Measurements from ENCODE around the gene PLD5.

DNA sequence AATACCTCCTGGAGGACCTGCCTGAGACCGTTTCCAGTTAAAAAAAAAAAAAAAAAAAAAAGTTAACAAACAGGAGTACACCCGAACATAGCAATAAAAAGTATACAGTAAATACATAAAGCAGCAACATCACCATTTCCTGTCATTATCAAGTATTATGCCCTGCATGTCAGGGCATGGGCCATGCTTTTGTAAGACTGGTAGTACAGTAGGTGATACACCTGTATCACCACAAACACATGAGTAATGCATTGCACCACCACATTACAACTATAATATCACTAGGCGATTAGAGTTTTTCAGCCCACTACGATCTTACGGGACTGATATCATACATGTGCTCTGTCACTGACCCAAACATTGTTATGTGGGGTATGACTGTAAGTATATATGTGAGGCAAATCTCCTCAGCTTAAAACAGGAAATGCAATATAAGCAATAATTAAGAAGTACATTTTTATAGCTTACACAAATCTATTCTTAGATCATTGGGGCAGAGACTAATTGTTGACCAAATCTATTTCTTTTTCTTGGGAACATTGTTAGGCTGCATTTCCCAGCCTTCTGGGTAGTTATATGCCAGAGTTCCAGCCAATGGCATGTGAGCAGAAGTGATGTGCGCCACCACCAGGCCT, 98.1 kb downstream of the PLD5 start:
- TF ChIP-seq EP300 (IDR thresholded peaks at IDR 0.05; ENCODE audit: borderline replicate concordance in 1 of 2, low read depth in 1 of 2, low read length in 1 of 2) (no peak), FOXM1 (IDR thresholded peaks at IDR 0.05; ENCODE audit: low read depth) (no peak), GABPA (IDR thresholded peaks at IDR 0.05; ENCODE audit: low read depth) (no peak), YY1 (IDR thresholded peaks at IDR 0.05; ENCODE audit: low read depth) (no peak), ELF1 (IDR thresholded peaks at IDR 0.05) (no peak), RAD21 (IDR thresholded peaks at IDR 0.05; ENCODE audit: low read length) (peak; percentile 18; the same call in 1 of the 2 replicates), MAX (IDR thresholded peaks at IDR 0.05; ENCODE audit: low read depth) (no peak), POLR2AphosphoS5 (IDR thresholded peaks at IDR 0.05; ENCODE audit: low read depth, low read length) (no peak), CTCF (IDR thresholded peaks at IDR 0.05) (no peak), SMC3 (IDR thresholded peaks at IDR 0.05; ENCODE audit: low read depth, low read length) (no peak), EZH2phosphoT487 (IDR thresholded peaks at IDR 0.05; ENCODE audit: borderline replicate concordance, low read depth) (no peak)
